ENCODE results near the gene FAM83C. TPM values are rescaled to one million over a fixed set of nuclear protein-coding genes. Genes with fewer than 3 reads are reported as not detected.

FAM83C gene
- total RNA-seq, 4 donors from 2014 or later = 29.5 to 55.3 (median 38.2) TPM

- no peak overlapping the region for H3K4me3 ChIP-seq
- intact Hi-C loops (cut with DNase I) = no loop called here
- no peak overlapping the region for H3K27ac ChIP-seq
- WGBS, 2 donors = 63 to 67% methylated on average over 5 of the region's 5 CpGs
- H3K4me1 ChIP-seq = peaks cover 5 to 70% (median 13%) of the 10 kb centered on the region in 3 donors
- H3K9me3 ChIP-seq = no peaks in the 10 kb centered on the region
- DNase-seq = no peak
- H3K36me3 ChIP-seq = no peaks in the 10 kb centered on the region
- H3K27me3 ChIP-seq = peaks cover 0 to 29% (median 0%) of the 10 kb centered on the region in 4 donors
- TF ChIP-seq POLR2A (IDR thresholded peaks at IDR 0.05) = no peak
- TF ChIP-seq, protein P1, sequence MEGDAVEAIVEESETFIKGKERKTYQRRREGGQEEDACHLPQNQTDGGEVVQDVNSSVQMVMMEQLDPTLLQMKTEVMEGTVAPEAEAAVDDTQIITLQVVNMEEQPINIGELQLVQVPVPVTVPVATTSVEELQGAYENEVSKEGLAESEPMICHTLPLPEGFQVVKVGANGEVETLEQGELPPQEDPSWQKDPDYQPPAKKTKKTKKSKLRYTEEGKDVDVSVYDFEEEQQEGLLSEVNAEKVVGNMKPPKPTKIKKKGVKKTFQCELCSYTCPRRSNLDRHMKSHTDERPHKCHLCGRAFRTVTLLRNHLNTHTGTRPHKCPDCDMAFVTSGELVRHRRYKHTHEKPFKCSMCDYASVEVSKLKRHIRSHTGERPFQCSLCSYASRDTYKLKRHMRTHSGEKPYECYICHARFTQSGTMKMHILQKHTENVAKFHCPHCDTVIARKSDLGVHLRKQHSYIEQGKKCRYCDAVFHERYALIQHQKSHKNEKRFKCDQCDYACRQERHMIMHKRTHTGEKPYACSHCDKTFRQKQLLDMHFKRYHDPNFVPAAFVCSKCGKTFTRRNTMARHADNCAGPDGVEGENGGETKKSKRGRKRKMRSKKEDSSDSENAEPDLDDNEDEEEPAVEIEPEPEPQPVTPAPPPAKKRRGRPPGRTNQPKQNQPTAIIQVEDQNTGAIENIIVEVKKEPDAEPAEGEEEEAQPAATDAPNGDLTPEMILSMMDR (IDR thresholded peaks at IDR 0.05) = no peak
These were observed 2.1 kb upstream of the FAM83C start for GRCh38 chr20:35294293-35294685.

- H3K36me3 ChIP-seq = peaks cover 0 to 3% (median 0%) of the 10 kb centered on the region in 3 donors
- peaks cover 5 to 69% (median 13%) of the 10 kb centered on the region in 3 donors for H3K4me1 ChIP-seq
- DNase-seq = no peak
- H3K27me3 ChIP-seq = peaks cover 0 to 29% (median 0%) of the 10 kb centered on the region in 4 donors
- 91 to 97% methylated on average over 9 to 19 of the region's 19 CpGs for WGBS, 2 donors
- H3K27ac ChIP-seq = no peak overlapping the region
- intact Hi-C loops (cut with DNase I) = no loop called here
- no peak for TF ChIP-seq POLR2A (IDR thresholded peaks at IDR 0.05)
- TF ChIP-seq, protein P1 (IDR thresholded peaks at IDR 0.05) = no peak
- no peak overlapping the region for H3K4me3 ChIP-seq
- H3K9me3 ChIP-seq = no peaks in the 10 kb centered on the region
These were observed 1.4 kb upstream of the FAM83C start for GRCh38 chr20:35293303-35294292.

DNA sequence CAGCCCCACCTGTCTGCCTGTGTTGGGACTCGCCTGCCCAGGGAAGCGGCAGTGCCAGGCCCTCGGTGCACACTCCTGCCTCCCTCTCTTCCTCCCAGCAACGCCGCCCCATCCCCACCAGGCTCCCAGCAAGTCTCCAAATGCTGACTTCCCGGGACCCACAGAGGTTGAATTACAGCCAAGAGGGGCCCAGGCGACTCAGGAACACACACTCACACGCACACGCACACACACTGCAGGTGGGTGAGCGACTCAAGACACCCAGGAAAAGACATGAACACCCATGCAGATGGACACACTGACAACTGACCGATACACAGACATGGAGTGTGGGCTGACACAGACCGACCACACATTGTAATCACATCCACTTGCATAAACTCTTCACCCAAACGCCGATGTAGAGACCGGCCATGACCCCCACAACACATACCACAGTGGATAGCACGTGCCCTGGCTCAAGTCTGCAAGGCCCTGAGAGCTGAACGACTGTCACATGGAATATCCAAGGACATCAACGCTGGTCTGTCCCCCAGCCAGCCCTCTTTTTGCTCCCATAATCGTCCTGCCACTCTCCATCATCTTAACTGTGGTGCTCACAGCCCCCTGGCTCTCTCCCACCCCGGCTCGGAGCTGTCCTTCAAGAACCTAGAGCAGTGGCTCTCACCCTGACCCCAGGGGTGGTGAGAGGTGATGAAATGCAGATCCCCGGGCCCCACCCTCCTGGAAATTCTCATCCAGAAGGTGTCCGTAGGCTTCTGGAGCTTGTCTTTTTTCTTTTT is 470 bp upstream of the FAM83C start:
- Histone ChIP-seq H3K4me1 (peaks cover 5 to 65% (median 13%) of the 10 kb centered on the region in 3 donors), H3K36me3 (peaks cover 0 to 12% (median 0%) of the 10 kb centered on the region in 3 donors), H3K27ac (peak overlapping the region; percentile 43 to 93 (median 87)), H3K27me3 (peaks cover 0 to 29% (median 0%) of the 10 kb centered on the region in 4 donors), H3K9me3 (no peaks in the 10 kb centered on the region), H3K4me3 (peak overlapping the region; percentile 36 to 61 (median 52))
- intact Hi-C loops (cut with DNase I) = no loop called here
- no peak for DNase-seq
- TF ChIP-seq POLR2A (IDR thresholded peaks at IDR 0.05) = no peak
- TF ChIP-seq, protein P1 (IDR thresholded peaks at IDR 0.05) = peak in 1 of 6 experiments; percentile 21
- 62% methylated on average over 10 to 18 of the region's 23 CpGs for WGBS, 2 donors

DNA sequence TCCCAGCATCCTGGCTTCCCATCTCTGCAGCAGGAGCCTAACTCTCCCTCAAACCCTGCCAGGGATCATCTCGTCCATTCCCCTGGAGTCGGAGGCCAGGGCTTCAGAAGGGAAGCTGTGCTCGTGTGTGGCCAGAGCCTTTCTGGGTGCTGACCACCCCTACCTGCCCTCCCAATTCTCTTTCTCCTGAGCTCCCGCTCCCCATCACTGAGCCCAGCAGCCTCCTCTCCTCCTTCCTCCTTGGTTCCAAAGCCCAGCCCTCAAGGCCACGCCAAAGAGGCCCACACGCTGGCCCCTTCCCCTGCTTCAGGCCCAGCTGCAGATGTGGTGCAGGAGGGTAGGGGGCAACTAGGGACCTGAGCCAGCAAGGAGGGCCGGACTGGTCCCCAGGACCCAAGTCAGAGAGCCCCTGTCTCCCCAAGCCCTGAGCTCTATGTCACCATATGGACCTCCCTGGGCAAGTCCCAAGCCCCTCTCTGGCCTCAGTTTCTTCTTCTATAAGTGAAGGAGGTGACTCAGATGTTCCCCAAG is 1.3 kb downstream of the FAM83C start:
- Histone ChIP-seq H3K36me3 (peaks cover 0 to 25% (median 0%) of the 10 kb centered on the region in 3 donors), H3K9me3 (no peaks in the 10 kb centered on the region), H3K4me1 (peaks cover under 1 to 48% (median 5%) of the 10 kb centered on the region in 3 donors), H3K27ac (peak overlapping the region in 3 of 4 donors; percentile 35 to 93 (median 87)), H3K27me3 (peaks cover 0 to 28% (median 0%) of the 10 kb centered on the region in 4 donors), H3K4me3 (peak overlapping the region; percentile 36 to 61 (median 52))
- intact Hi-C loops (cut with DNase I) = no loop called here
- 43 to 56% methylated on average over 4 to 7 of the region's 7 CpGs for WGBS, 2 donors
- no peak for DNase-seq
- TF ChIP-seq, protein P1 (IDR thresholded peaks at IDR 0.05) = no peak
- TF ChIP-seq POLR2A (IDR thresholded peaks at IDR 0.05) = no peak
